Suprapubic skin (tissue), 4 donors: ENCODE measurements around the gene DUOX1. TPM values are rescaled to one million over a fixed set of nuclear protein-coding genes. Genes with fewer than 3 reads are reported as not detected.
A peak's percentile ranks its signal among the peaks of the same experiment; 100 is the strongest.

Source experiments
- DNase-seq, 2 donors: peaks; one replicate each; pipeline ENCODE4 v3.0.0-alpha.2; 2019; ENCODE audit warnings: low spot score in 2 of 2
- H3K27ac ChIP-seq: fragments of 200-600 bp; sonication (generic); one replicate; pipeline ENCODE4 v1.5.1; 2019
- H3K27me3 ChIP-seq: fragments of 200-600 bp; sonication (generic); one replicate; pipeline ENCODE4 v1.5.1; 2019
- H3K36me3 ChIP-seq: fragments of 200-600 bp; sonication (generic); one replicate; pipeline ENCODE4 v1.5.1; 2019
- H3K4me1 ChIP-seq: fragments of 200-600 bp; sonication (generic); one replicate; pipeline ENCODE4 v1.5.1; 2019
- H3K4me3 ChIP-seq: fragments of 200-600 bp; sonication (generic); one replicate; pipeline ENCODE4 v1.5.1; 2019; ENCODE audit warnings: mild to moderate bottlenecking
- H3K9me3 ChIP-seq: fragments of 200-600 bp; sonication (generic); one replicate; pipeline ENCODE4 v1.5.1; 2019
- EP300 ChIP-seq: sonication (generic); formaldehyde crosslinking; IDR thresholded peaks from one replicate; pipeline ENCODE4 v1.6.1; 2017; ENCODE audit warnings: antibody characterized with exemption
- POLR2A ChIP-seq, 2 donors: fragments of 450-650 bp; IDR thresholded peaks; one replicate each; pipeline ENCODE4 v1.6.1; 2017; ENCODE audit warnings: antibody characterized with exemption in 2 of 2, mild to moderate bottlenecking in 2 of 2, moderate library complexity in 2 of 2
- POLR2AphosphoS5 ChIP-seq, 3 donors: sonication (generic); formaldehyde crosslinking; IDR thresholded peaks; one replicate each; pipeline ENCODE4 v1.6.1; 2017; ENCODE audit warnings: antibody characterized with exemption in 3 of 3
- WGBS: methylation state at CpG from one replicate; pipeline ENCODE4 v1.1.5; 2018; 5-methylcytosine and 5-hydroxymethylcytosine counted together
- total RNA-seq, 4 donors: library from RNA; depleted of rRNA; stranded (reverse); fragments of >200 nt; gene quantifications; one replicate each; pipeline ENCODE4 v1.1.0, GENCODE V29; 2016
- TF ChIP-seq, protein P1 (sequence below), 2 donors: fragments of 200-600 bp in 1 of 2; fragments of 450-650 bp in 1 of 2; sonication (generic) in 1 of 2; IDR thresholded peaks; one replicate each; pipeline ENCODE4 v1.5.1; 2016 to 2019; ENCODE audit warnings: antibody characterized with exemption in 2 of 2, mild to moderate bottlenecking in 1 of 2, moderate library complexity in 1 of 2

Gene DUOX1
- total RNA-seq, 4 donors from 2014 or later, result 87.2 to 246 (median 165) TPM

GRCh38 chr15:45151998-45152828 is 22.4 kb downstream of the DUOX1 start:
- H3K27ac ChIP-seq, result no peak overlapping the region
- no peak overlapping the region for H3K4me3 ChIP-seq
- H3K36me3 ChIP-seq, result peaks cover 35% of the 10 kb centered on the region
- no peaks in the 10 kb centered on the region for H3K9me3 ChIP-seq
- WGBS, result 94% methylated on average over 35 of the region's 36 CpGs
- no peaks in the 10 kb centered on the region for H3K27me3 ChIP-seq
- peaks cover 11% of the 10 kb centered on the region for H3K4me1 ChIP-seq
- no peak for TF ChIP-seq EP300
- TF ChIP-seq, protein P1, sequence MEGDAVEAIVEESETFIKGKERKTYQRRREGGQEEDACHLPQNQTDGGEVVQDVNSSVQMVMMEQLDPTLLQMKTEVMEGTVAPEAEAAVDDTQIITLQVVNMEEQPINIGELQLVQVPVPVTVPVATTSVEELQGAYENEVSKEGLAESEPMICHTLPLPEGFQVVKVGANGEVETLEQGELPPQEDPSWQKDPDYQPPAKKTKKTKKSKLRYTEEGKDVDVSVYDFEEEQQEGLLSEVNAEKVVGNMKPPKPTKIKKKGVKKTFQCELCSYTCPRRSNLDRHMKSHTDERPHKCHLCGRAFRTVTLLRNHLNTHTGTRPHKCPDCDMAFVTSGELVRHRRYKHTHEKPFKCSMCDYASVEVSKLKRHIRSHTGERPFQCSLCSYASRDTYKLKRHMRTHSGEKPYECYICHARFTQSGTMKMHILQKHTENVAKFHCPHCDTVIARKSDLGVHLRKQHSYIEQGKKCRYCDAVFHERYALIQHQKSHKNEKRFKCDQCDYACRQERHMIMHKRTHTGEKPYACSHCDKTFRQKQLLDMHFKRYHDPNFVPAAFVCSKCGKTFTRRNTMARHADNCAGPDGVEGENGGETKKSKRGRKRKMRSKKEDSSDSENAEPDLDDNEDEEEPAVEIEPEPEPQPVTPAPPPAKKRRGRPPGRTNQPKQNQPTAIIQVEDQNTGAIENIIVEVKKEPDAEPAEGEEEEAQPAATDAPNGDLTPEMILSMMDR (IDR thresholded peaks at IDR 0.05), result no peak
- TF ChIP-seq POLR2AphosphoS5 (IDR thresholded peaks at IDR 0.05), result no peak
- no peak for TF ChIP-seq POLR2A (IDR thresholded peaks at IDR 0.05)
- DNase-seq, result no peak

DNA sequence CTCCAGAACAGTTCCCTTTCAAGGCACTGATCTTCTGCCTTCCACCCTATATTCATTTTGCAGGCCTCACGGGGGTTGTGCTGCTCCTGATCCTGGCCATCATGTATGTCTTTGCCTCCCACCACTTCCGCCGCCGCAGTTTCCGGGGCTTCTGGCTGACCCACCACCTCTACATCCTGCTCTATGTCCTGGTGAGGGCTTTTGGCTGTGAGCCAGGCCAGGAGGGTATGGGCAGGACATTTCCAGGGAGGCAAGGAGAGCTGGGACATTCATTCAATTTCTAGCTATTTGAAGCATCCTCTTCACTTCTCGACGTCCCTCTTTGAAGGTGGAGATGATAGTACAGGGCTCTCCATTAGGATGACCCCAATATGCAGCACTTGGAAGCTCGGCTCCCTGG is 25.9 kb downstream of the DUOX1 start:
- no peak overlapping the region for H3K4me3 ChIP-seq
- no peak for DNase-seq
- TF ChIP-seq, protein P1 (IDR thresholded peaks at IDR 0.05), result no peak
- no peak for TF ChIP-seq POLR2A (IDR thresholded peaks at IDR 0.05)
- H3K27ac ChIP-seq, result no peak overlapping the region
- peaks cover 20% of the 10 kb centered on the region for H3K4me1 ChIP-seq
- no peaks in the 10 kb centered on the region for H3K27me3 ChIP-seq
- H3K9me3 ChIP-seq, result no peaks in the 10 kb centered on the region
- WGBS, result 97% methylated on average over 8 of the region's 8 CpGs
- H3K36me3 ChIP-seq, result peaks cover 32% of the 10 kb centered on the region

GRCh38 chr15:45156744-45157455 is 27.1 kb downstream of the DUOX1 start:
- WGBS, result 72% methylated on average over 7 of the region's 7 CpGs
- Histone ChIP-seq H3K4me3 (no peak overlapping the region), H3K4me1 (peaks cover 25% of the 10 kb centered on the region), H3K27me3 (no peaks in the 10 kb centered on the region), H3K27ac (peak overlapping the region; percentile 24), H3K36me3 (peaks cover 22% of the 10 kb centered on the region), H3K9me3 (no peaks in the 10 kb centered on the region)
- DNase-seq, result no peak
- TF ChIP-seq POLR2AphosphoS5 (IDR thresholded peaks at IDR 0.05), result no peak
- TF ChIP-seq EP300, result no peak
- TF ChIP-seq, protein P1 (IDR thresholded peaks at IDR 0.05), result no peak
- no peak for TF ChIP-seq POLR2A (IDR thresholded peaks at IDR 0.05)

- Histone ChIP-seq H3K4me3 (no peak overlapping the region), H3K36me3 (peaks cover 13% of the 10 kb centered on the region), H3K27me3 (no peaks in the 10 kb centered on the region), H3K27ac (peak overlapping the region; percentile 24), H3K4me1 (peaks cover 36% of the 10 kb centered on the region), H3K9me3 (no peaks in the 10 kb centered on the region)
- TF ChIP-seq EP300, result no peak
- TF ChIP-seq POLR2A (IDR thresholded peaks at IDR 0.05), result no peak
- TF ChIP-seq, protein P1 (IDR thresholded peaks at IDR 0.05), result no peak
- no peak for TF ChIP-seq POLR2AphosphoS5 (IDR thresholded peaks at IDR 0.05)
- WGBS, result 29% methylated on average over 1 of the region's 1 CpG
- no peak for DNase-seq
Measured at GRCh38 chr15:45157974-45158373, 28.2 kb downstream of the DUOX1 start.

DNA sequence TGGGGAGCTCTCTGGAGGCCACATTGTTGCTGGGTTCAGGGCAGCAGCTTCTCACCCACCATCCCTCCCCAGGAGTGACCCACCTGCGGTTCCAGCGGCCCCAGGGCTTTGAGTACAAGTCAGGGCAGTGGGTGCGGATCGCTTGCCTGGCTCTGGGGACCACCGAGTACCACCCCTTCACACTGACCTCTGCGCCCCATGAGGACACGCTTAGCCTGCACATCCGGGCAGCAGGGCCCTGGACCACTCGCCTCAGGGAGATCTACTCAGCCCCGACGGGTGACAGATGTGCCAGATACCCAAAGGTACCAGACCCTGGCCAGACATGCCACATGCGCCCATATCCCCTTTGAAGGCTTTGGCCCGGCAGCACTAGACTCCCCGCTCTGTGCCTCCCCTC is 31.9 kb downstream of the DUOX1 start:
- 83% methylated on average over 6 of the region's 14 CpGs for WGBS
- no peak for DNase-seq
- Histone ChIP-seq H3K36me3 (peaks cover 7% of the 10 kb centered on the region), H3K4me3 (no peak overlapping the region), H3K27ac (peak overlapping the region; percentile 40), H3K4me1 (peaks cover 53% of the 10 kb centered on the region), H3K27me3 (no peaks in the 10 kb centered on the region), H3K9me3 (no peaks in the 10 kb centered on the region)
- TF ChIP-seq, protein P1 (IDR thresholded peaks at IDR 0.05), result no peak
- TF ChIP-seq EP300, result no peak
- no peak for TF ChIP-seq POLR2A (IDR thresholded peaks at IDR 0.05)
- no peak for TF ChIP-seq POLR2AphosphoS5 (IDR thresholded peaks at IDR 0.05)
